ENCODE measurements around the gene SYT7.
"Not testable (repeated sequence)": the region's sequence is repeated elsewhere in the genome, so short reads cannot be mapped to it uniquely, and the experiment has no call there.

Gene SYT7

DNA sequence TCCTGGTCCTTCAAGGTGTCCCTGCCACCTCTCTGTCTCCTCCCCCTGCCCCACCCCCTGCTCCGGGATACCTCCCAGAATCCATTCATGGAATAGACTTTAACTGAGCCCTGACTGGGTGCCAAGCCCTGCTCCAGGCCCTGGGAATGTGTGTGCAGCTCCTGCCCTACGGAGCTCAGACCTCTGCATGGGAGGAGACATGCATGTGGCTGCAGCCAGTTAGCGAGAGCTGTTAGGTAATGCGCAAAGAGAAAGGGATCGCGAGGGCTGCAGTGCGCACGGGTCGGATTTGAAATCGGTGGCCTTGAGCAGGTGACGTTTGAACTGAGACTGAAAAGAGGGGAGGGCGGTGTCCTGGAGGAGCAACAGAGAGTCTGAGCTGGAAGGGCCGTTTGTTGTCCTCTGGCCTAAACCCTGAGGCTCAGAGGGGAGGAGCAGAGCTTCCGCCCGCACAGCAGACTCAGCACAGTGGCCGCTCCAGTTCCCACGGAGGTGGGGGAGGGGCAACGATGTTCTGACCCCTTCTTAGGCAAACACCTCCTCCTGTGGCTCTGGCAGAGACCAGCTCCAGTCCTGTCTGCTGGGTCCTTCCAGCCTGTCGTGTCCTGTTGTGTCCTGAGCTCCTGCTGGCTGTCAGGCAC is 92.1 kb downstream of the SYT7 start:
- Mint-ChIP-seq H3K36me3 (peaks cover 6% of the 10 kb centered on the region), H3K4me3 (no peak overlapping the region), H3K27me3 (no peaks in the 10 kb centered on the region), H3K4me1 (ENCODE audit: low read depth) (no peaks in the 10 kb centered on the region), H3K9me3 (ENCODE audit: low read depth) (no peaks in the 10 kb centered on the region), H3K27ac (no peak overlapping the region)

DNA sequence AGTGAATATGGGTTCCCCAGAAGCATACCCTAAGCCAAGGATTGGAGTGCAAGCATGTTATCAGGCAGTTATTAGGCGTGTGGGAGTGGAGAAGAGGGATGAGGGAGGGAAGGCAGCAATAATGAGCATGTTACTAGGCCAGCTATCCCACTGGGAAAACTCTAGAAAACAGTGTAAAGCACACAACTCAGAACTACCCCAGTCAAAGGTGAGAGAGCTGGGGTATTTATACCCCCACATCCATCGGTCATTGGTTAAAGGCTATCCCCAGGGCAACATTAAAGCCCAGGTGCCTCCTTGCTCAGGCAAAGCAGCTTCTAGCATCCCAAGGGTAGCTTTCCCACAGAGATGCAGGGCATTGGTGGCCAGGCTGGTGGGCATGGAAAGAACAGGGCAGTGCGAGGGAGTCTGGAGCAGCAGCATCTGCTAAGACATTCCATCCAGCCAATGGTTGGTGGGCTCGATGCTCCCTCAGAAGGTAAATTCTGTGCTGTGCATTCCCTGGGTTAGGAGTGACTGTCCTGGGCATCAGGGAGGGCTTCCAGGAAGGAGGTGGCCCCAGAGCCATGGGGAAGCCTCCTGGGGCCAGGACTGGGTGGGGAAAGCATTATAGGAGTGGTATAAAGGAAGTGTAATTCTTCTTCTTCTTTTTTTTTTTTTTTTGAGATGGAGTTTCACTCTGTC is 93.4 kb downstream of the SYT7 start:
- Mint-ChIP-seq H3K9me3 (ENCODE audit: low read depth) (no peaks in the 10 kb centered on the region), H3K27ac (no peak overlapping the region), H3K4me3 (no peak overlapping the region), H3K36me3 (peaks cover 6% of the 10 kb centered on the region), H3K4me1 (ENCODE audit: low read depth) (no peaks in the 10 kb centered on the region), H3K27me3 (peaks cover 2% of the 10 kb centered on the region)

DNA sequence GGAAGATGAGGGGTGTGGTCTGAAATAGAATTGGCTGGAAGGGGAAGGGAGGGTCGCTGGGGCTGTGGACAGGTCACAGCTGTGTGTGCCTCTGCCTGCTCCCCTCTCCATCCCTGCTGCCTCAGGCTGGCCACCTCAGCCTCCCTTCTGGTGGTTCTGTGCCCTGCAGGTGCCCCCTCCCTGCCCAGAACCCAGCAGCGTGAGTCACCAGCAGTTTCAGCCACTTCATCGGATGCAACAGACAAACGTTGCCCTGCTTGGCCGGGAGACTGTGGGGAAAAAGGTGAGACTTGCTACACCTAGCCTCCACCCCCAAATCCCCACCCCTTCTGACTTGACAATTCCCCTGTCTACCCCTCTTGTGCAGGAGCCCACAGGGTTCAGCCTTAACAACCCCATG is 94.1 kb downstream of the SYT7 start:
- H3K36me3 Mint-ChIP-seq, result peaks cover 6% of the 10 kb centered on the region
- no peaks in the 10 kb centered on the region for H3K9me3 Mint-ChIP-seq (ENCODE audit: low read depth)
- H3K27me3 Mint-ChIP-seq, result peaks cover 2% of the 10 kb centered on the region
- H3K27ac Mint-ChIP-seq, result no peak overlapping the region
- no peak overlapping the region for H3K4me3 Mint-ChIP-seq
- H3K4me1 Mint-ChIP-seq (ENCODE audit: low read depth), result no peaks in the 10 kb centered on the region

DNA sequence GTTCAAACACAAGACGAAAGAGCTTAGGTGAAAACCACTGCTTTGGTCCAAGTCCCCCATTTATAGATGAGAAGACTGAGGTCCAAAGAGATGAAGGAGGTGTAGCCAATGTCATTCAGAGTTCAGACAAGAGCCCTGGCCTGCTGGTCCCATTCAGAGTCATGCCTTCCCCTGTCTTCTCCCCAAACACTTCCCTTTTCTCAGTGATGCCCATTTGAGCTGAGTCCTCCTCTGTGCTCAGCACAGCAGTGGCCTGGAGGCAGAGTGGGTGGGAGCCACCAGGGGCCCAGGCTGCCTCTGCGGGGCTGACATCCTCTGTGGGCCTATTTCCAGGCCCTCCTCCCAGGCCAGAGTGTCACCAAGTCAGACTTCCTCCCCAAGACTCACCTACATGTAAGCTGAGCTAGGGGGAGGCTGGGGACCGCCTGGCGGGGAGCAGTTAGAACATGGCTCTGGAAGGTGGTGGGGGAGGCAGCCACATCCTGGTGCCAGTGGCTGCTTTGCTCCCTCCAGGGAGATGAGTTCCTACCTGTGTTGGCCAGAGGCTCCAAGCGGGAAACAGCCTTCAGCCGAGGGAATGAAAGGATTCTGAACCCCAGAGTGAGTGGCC is 94.8 kb downstream of the SYT7 start:
- peaks cover 6% of the 10 kb centered on the region for H3K36me3 Mint-ChIP-seq
- H3K4me1 Mint-ChIP-seq (ENCODE audit: low read depth), result no peaks in the 10 kb centered on the region
- H3K27me3 Mint-ChIP-seq, result peaks cover 2% of the 10 kb centered on the region
- H3K9me3 Mint-ChIP-seq (ENCODE audit: low read depth), result no peaks in the 10 kb centered on the region
- H3K4me3 Mint-ChIP-seq, result no peak overlapping the region
- no peak overlapping the region for H3K27ac Mint-ChIP-seq

DNA sequence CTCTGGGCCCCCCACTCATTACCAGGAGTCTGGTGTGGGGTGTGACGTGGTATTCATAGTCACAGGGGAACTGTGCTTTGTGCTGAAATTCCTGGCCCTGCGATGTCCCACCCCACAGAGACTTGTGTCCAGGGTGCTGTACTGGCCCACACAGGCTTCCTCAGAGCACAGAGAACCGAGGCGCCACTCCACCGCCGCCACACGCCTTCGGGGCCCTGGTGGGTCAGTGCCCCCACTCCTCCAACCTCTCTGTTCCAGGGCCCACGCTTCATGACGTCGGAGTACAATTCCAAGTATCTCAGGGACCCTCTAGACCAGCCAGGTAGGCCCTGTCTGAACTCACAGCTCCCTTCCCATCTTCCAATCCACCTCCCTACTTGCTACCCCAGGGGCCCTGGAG is 95.8 kb downstream of the SYT7 start:
- Mint-ChIP-seq H3K36me3 (peaks cover 6% of the 10 kb centered on the region), H3K4me1 (ENCODE audit: low read depth) (no peaks in the 10 kb centered on the region), H3K4me3 (no peak overlapping the region), H3K9me3 (ENCODE audit: low read depth) (no peaks in the 10 kb centered on the region), H3K27me3 (peaks cover 2% of the 10 kb centered on the region), H3K27ac (no peak overlapping the region)

DNA sequence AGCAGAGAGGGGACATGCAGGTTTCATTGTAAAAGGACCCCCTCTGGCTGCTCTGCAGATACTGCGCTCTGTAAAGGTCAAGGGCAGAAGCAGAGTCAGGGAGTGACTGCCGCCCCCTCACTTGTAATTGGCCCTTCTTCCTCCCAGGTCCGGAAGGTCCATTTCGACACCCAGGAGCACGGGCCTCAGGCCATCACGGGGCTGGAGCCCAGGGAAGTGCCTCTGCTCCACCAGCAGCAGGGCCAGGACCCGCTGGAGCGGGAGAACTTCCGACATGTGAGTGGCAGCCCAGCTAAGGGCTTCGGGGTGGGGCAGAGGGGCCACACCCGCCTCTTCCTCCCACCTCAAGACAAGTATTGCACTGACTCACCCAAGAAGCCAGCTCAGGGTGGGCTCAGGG is 96.3 kb downstream of the SYT7 start:
- no peaks in the 10 kb centered on the region for H3K9me3 Mint-ChIP-seq (ENCODE audit: low read depth)
- peaks cover 6% of the 10 kb centered on the region for H3K36me3 Mint-ChIP-seq
- no peaks in the 10 kb centered on the region for H3K4me1 Mint-ChIP-seq (ENCODE audit: low read depth)
- H3K4me3 Mint-ChIP-seq, result no peak overlapping the region
- no peak overlapping the region for H3K27ac Mint-ChIP-seq
- H3K27me3 Mint-ChIP-seq, result peaks cover 2% of the 10 kb centered on the region

DNA sequence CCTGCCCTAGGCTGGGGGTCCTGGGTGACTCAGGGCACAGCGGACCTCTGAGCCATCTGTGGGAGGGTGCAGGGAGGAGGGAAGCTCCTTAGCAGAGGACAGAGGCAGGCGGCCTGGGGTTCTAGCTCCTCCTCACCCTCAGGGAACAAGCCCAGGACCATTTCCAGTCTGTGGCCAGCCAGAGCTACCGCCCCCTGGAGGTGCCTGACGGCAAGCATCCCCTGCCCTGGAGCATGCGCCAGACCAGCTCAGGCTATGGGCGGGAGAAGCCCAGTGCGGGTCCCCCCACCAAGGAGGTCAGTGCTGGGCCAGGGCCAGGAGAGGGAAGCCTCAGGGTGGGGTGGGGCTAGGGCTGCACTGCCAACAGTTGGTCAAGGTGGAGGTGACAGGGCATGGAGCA is 98.4 kb downstream of the SYT7 start:
- H3K4me1 Mint-ChIP-seq (ENCODE audit: low read depth), result peaks cover 3% of the 10 kb centered on the region
- H3K36me3 Mint-ChIP-seq, result peaks cover 6% of the 10 kb centered on the region
- H3K4me3 Mint-ChIP-seq, result no peak overlapping the region
- peaks cover 2% of the 10 kb centered on the region for H3K27me3 Mint-ChIP-seq
- H3K9me3 Mint-ChIP-seq (ENCODE audit: low read depth), result no peaks in the 10 kb centered on the region
- no peak overlapping the region for H3K27ac Mint-ChIP-seq

DNA sequence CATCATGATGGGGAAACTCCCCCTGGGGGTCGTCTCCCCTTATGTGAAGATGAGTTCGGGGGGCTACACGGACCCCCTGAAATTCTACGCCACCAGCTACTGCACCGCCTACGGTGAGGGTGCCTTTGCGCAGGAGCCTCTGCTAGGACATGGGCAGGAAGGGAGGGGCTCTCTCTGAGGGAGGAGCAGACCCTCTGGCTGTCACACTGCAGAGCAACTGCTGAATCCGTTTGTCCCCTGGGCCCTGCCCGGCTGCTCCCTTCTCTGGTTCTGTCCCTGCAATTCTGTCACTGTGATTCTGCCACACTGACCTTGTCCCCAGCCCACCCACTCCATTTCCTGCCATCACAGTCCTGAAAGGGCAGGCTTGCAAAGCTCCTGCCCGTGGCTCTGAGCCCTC is 99.1 kb downstream of the SYT7 start:
- Mint-ChIP-seq H3K4me3 (no peak overlapping the region), H3K4me1 (ENCODE audit: low read depth) (peaks cover 3% of the 10 kb centered on the region), H3K9me3 (ENCODE audit: low read depth) (no peaks in the 10 kb centered on the region)

DNA sequence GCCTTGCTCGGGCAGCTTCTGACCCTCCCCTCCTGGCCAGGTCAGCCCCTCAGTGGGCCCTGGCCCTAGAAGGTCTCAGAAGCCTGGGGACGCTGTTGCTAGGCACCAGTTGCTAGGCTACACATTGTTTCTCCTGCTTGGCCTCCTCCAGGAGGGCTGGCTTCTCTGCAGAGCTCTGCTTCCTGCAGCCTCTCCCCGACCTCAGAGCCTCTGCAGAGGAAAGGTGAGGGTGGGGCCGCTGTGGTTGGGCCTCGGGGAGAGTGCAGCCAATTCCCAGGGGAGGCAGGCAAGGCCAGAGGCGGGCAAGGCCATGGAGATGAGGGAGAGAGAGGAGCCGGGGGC is 99.9 kb downstream of the SYT7 start:
- Mint-ChIP-seq H3K27me3 (peaks cover 2% of the 10 kb centered on the region), H3K4me1 (ENCODE audit: low read depth) (peaks cover 3% of the 10 kb centered on the region), H3K4me3 (no peak overlapping the region), H3K9me3 (ENCODE audit: low read depth) (no peaks in the 10 kb centered on the region), H3K36me3 (no peaks in the 10 kb centered on the region), H3K27ac (no peak overlapping the region)

More for the DNA sequence above, 99.1 kb downstream of the SYT7 start:
- Mint-ChIP-seq H3K36me3 (peaks cover 3% of the 10 kb centered on the region), H3K27ac (no peak overlapping the region), H3K27me3 (peaks cover 2% of the 10 kb centered on the region)

DNA sequence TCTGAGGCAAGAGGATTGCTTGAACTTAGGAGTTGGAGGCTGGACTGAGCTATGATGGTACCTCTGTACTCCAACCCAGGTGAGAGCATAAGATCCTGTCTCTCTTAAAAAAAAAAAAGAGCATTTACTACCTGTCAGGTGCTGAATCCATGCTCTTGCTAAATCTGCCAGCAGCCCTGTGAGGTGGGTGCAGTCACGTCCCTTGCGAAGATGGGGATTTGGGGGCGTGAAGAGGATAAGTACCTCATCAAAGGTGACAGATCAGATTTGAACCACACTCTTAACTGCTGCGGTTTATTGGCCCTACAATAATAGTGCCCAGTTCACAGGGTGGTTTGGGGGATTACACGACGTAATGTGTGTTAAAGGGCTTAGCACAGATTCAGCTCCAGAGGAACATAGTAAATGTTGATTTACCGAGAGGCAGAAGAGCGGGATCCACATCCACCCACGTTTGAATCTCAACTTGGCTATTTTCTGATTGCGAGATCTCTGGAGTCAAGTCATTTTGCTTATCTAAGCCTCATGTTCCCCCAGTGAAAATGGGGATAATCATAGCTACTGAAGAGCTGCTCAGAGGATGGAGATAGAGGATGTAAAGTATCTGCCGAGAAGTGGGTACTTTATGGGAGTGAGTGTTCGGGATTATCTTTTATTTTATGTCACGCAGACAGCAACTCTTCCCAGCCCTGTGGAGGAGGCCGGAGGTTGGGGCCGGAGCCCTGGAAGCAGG is 100.4 kb downstream of the SYT7 start:
- Mint-ChIP-seq H3K36me3 (no peaks in the 10 kb centered on the region), H3K27ac (no peak overlapping the region), H3K4me1 (ENCODE audit: low read depth) (peaks cover 3% of the 10 kb centered on the region), H3K9me3 (ENCODE audit: low read depth) (no peaks in the 10 kb centered on the region), H3K4me3 (no peak overlapping the region), H3K27me3 (peaks cover 2% of the 10 kb centered on the region)

DNA sequence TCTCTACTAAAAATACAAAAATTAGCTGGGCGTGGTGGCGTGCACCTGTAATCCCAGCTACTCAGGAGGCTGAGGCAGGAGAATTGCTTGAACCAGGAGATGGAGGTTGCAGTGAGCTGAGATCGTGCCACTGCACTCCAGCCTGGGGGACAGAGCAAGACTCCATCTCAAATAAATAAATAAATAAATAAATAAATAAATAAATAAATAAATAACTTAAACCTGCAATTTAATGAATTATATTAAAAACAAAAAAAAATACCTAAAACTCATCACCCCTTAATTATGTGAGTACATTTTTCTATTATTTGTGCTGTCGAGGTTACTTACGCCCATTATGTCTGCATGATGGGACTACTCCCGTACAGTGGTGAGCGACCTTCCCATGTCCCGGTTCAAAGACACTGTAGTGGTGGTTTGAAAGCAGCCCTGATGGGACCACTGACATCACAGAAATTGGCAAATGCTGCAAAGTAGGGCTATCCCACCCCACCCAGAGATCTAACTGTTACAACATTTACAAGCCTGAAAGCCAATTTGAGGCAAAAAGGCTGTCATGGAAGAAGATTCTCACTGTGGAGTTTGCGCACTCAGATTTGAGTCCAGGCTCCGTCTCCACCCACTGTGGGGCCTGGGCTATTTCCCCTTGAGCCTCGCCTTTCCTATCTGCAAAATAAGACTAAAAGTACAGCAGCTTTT is 101.4 kb downstream of the SYT7 start:
- H3K4me1 Mint-ChIP-seq (ENCODE audit: low read depth); H3K27me3 Mint-ChIP-seq; H3K36me3 Mint-ChIP-seq; H3K4me3 Mint-ChIP-seq; H3K9me3 Mint-ChIP-seq (ENCODE audit: low read depth); H3K27ac Mint-ChIP-seq: not testable (repeated sequence)

DNA sequence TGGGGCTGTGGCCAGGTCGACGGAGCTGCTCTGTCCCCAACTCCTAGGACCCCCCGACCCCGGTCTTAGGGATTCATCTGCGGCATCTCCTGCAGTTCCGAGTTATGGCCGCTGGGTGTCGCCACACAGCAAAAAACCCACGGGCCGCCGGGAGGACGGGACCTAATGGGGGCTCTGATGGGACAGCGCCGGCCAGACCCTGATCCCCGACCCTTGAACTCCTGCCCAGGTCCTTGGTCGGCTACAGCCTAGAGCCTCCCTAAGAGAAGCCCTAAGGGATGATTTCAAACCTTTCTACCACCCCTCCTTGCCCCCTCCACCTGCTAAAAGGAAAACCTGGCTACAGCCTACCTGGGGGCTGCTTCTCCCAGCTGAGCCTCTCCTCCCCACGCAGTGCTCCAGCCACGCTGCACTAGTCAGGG is 103.1 kb downstream of the SYT7 start:
- Mint-ChIP-seq H3K36me3 (peaks cover 7% of the 10 kb centered on the region), H3K4me3 (no peak overlapping the region), H3K27ac (no peak overlapping the region), H3K4me1 (ENCODE audit: low read depth) (peaks cover 3% of the 10 kb centered on the region), H3K27me3 (no peaks in the 10 kb centered on the region), H3K9me3 (ENCODE audit: low read depth) (no peaks in the 10 kb centered on the region)

DNA sequence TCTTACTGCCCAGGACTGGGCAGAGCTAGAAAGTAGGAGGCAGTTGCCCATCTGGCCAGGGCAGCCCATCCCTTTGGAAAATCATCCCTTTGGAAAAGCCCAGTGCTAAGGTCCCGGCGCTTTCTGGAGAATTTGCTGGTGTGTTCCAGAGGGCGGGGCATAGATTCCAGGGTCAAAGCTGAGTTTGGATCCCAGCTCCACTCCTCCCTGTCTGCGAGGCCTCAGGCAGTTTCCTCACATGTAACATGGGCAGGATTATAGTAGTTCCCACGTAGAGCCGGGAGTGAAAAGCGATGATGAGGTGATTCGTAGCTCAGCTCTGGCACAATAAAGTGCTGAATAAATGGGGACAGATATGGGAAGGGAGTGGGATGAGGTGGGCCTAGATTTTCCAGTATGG is 103.8 kb downstream of the SYT7 start:
- peaks cover 7% of the 10 kb centered on the region for H3K36me3 Mint-ChIP-seq
- no peaks in the 10 kb centered on the region for H3K27me3 Mint-ChIP-seq
- no peaks in the 10 kb centered on the region for H3K9me3 Mint-ChIP-seq (ENCODE audit: low read depth)
- H3K4me1 Mint-ChIP-seq (ENCODE audit: low read depth), result peaks cover 3% of the 10 kb centered on the region
- H3K27ac Mint-ChIP-seq, result no peak overlapping the region
- H3K4me3 Mint-ChIP-seq, result no peak overlapping the region

DNA sequence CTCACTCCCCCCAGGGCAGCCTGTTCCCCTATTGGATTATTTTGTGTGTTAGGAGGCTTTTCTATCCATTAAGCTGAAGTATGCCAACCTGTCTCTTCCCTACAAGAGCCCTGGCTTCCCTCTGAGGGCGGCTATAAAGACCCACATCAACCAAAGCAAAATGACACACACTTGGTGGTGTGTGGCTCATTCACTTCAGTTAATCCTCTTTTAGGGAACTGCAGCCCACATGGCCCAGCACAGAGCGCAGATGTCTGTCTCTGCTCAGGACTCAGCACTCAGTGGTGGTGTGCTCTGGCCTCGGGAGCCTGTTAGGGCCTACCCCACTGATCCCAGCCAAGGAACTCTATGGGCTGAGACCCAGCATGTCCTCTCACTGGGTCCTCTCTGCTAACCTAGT is 104.5 kb downstream of the SYT7 start:
- Mint-ChIP-seq H3K4me1 (ENCODE audit: low read depth) (peaks cover 3% of the 10 kb centered on the region), H3K4me3 (no peak overlapping the region), H3K27ac (no peak overlapping the region), H3K36me3 (peaks cover 7% of the 10 kb centered on the region), H3K9me3 (ENCODE audit: low read depth) (no peaks in the 10 kb centered on the region), H3K27me3 (no peaks in the 10 kb centered on the region)

DNA sequence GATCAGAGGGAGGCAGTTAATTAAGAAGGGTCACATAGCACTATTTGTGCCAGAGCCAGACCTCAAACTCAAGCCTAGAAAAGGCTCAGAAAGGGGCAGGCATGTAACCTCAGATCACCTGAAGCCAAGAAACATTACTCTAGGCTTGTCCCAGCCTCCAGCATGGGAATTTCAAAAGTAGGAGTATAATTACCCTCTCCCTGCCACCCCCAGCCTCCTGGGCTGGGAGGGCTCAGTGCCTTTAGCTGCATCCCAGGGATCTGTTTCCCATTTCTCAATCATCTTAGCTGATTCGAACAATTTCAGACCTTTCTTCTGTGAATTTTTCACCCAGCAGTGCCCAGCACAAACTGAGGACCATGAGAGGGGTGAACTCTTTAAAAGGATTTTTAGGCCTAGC is 105.4 kb downstream of the SYT7 start:
- H3K27ac Mint-ChIP-seq, result no peak overlapping the region
- H3K4me1 Mint-ChIP-seq (ENCODE audit: low read depth), result peaks cover 3% of the 10 kb centered on the region
- H3K36me3 Mint-ChIP-seq, result peaks cover 13% of the 10 kb centered on the region
- H3K4me3 Mint-ChIP-seq, result no peak overlapping the region
- no peaks in the 10 kb centered on the region for H3K27me3 Mint-ChIP-seq
- no peaks in the 10 kb centered on the region for H3K9me3 Mint-ChIP-seq (ENCODE audit: low read depth)
